GM18951 (cell line): ENCODE measurements around the gene DNAH8.

Source experiments
- POLR2A ChIP-seq: IDR thresholded peaks from 4 replicates; pipeline ENCODE4 v1.6.1; 2011; ENCODE audit warnings: mild to moderate bottlenecking; ENCODE audit not compliant: insufficient read length, insufficient read depth; ENCODE audit errors: extremely low read depth
- in situ Hi-C: fragments of 300-500 bp; cut with MboI; formaldehyde crosslinking; loops from one replicate; pipeline ENCODE4 v1.12.0; 2022; ENCODE audit warnings: low sequenced_read_pairs, mixed read lengths, inconsistent platforms; ENCODE audit not compliant: unreplicated experiment

The DNAH8 gene

GRCh38 chr6:38738261-38738660 lies 23.1 kb downstream of the DNAH8 start:
- TF ChIP-seq POLR2A, result no peak
- in situ Hi-C loops, result no loop called here

- no peak for TF ChIP-seq POLR2A
- in situ Hi-C loops, result no loop called here
These were observed 24.4 kb downstream of the DNAH8 start for GRCh38 chr6:38739532-38739931.

- in situ Hi-C loops, result no loop called here
- TF ChIP-seq POLR2A, result no peak
These were observed 34.4 kb downstream of the DNAH8 start for GRCh38 chr6:38749473-38749872.

GRCh38 chr6:38750968-38751615 lies 36.0 kb downstream of the DNAH8 start:
- TF ChIP-seq POLR2A, result no peak
- in situ Hi-C loops, result no loop called here

- in situ Hi-C loops, result no loop called here
- no peak for TF ChIP-seq POLR2A
These were observed 38.6 kb downstream of the DNAH8 start for GRCh38 chr6:38753707-38754106.

- in situ Hi-C loops, result no loop called here
- no peak for TF ChIP-seq POLR2A
These were observed 40.1 kb downstream of the DNAH8 start for GRCh38 chr6:38755207-38755606.

GRCh38 chr6:38755874-38756273 lies 40.8 kb downstream of the DNAH8 start:
- TF ChIP-seq POLR2A, result no peak
- in situ Hi-C loops, result no loop called here

- TF ChIP-seq POLR2A, result no peak
- in situ Hi-C loops, result no loop called here
These were observed 45.0 kb downstream of the DNAH8 start for GRCh38 chr6:38760097-38760496.

- in situ Hi-C loops, result no loop called here
- TF ChIP-seq POLR2A, result no peak
These were observed 47.7 kb downstream of the DNAH8 start for GRCh38 chr6:38762848-38763247.

- no peak for TF ChIP-seq POLR2A
- in situ Hi-C loops, result no loop called here
These were observed 52.4 kb downstream of the DNAH8 start for GRCh38 chr6:38767560-38767959.

- no peak for TF ChIP-seq POLR2A
- in situ Hi-C loops, result no loop called here
These were observed 58.2 kb downstream of the DNAH8 start for GRCh38 chr6:38773338-38773737.

- in situ Hi-C loops, result no loop called here
- TF ChIP-seq POLR2A, result no peak
These were observed 60.0 kb downstream of the DNAH8 start for GRCh38 chr6:38774929-38775707.

GRCh38 chr6:38775870-38776269 lies 60.8 kb downstream of the DNAH8 start:
- in situ Hi-C loops, result no loop called here
- TF ChIP-seq POLR2A, result no peak

- in situ Hi-C loops, result no loop called here
These were observed 61.4 kb downstream of the DNAH8 start for GRCh38 chr6:38776515-38776914.

More at GRCh38 chr6:38776515-38776914, 61.4 kb downstream of the DNAH8 start:
- no peak for TF ChIP-seq POLR2A
